Trophoblast cell (in vitro differentiated cells and primary cell): ENCODE data around the gene IGF1.
A peak's percentile ranks its signal among the peaks of the same experiment; 100 is the strongest.

Experiments used
- DNase-seq, 2 donors: peaks; one replicate each; pipeline ENCODE4 v3.0.0-alpha.2; 2016
- H2AFZ ChIP-seq: 2 replicates; pipeline ENCODE4 v1.6.1; 2013; ENCODE audit warnings: low read length, moderate library complexity, mild to moderate bottlenecking; ENCODE audit not compliant: insufficient read depth, poor library complexity
- H2AK5ac ChIP-seq: 2 replicates; pipeline ENCODE4 v1.6.1; 2013; ENCODE audit warnings: mild to moderate bottlenecking, low read length
- H2BK120ac ChIP-seq: 2 replicates; pipeline ENCODE4 v1.6.1; 2013; ENCODE audit warnings: low read length, mild to moderate bottlenecking, moderate library complexity; ENCODE audit not compliant: insufficient read depth, poor library complexity
- H2BK12ac ChIP-seq: 2 replicates; pipeline ENCODE4 v1.6.1; 2013; ENCODE audit warnings: mild to moderate bottlenecking, low read length, moderate library complexity
- H2BK5ac ChIP-seq: 2 replicates; pipeline ENCODE4 v1.6.1; 2013; ENCODE audit warnings: low read length, low read depth, moderate library complexity, mild to moderate bottlenecking; ENCODE audit not compliant: poor library complexity
- H3K14ac ChIP-seq: 2 replicates; pipeline ENCODE4 v1.6.1; 2013; ENCODE audit warnings: mild to moderate bottlenecking, low read length
- H3K18ac ChIP-seq: 2 replicates; pipeline ENCODE4 v1.6.1; 2013; ENCODE audit warnings: mild to moderate bottlenecking, low read length
- H3K23ac ChIP-seq: 2 replicates; pipeline ENCODE4 v1.6.1; 2013; ENCODE audit warnings: low read length
- H3K27ac ChIP-seq: 2 replicates; pipeline ENCODE4 v1.5.1; 2013; ENCODE audit warnings: low read depth, mild to moderate bottlenecking, inconsistent platforms, low read length, moderate library complexity
- H3K27me3 ChIP-seq: 2 replicates; pipeline ENCODE4 v1.6.1; 2013; ENCODE audit warnings: inconsistent platforms, mild to moderate bottlenecking, low read length, moderate library complexity; ENCODE audit not compliant: insufficient read depth
- H3K36me3 ChIP-seq, 2 experiments: 1 replicate in 1 of 2; 2 replicates in 1 of 2; pipeline ENCODE4 v1.6.1; 2013; ENCODE audit warnings: low read length in 2 of 2, mild to moderate bottlenecking in 2 of 2, moderate library complexity in 1 of 2; ENCODE audit not compliant: insufficient read depth in 2 of 2, control insufficient read depth in 1 of 2
- H3K4ac ChIP-seq: 2 replicates; pipeline ENCODE4 v1.6.1; 2013; ENCODE audit warnings: low read depth, mild to moderate bottlenecking, low read length, moderate library complexity
- H3K4me1 ChIP-seq, 2 experiments: 1 replicate in 1 of 2; 2 replicates in 1 of 2; pipeline ENCODE4 v1.6.1; 2013; ENCODE audit warnings: low read length in 2 of 2, mild to moderate bottlenecking in 2 of 2, moderate library complexity in 1 of 2; ENCODE audit not compliant: insufficient read depth in 2 of 2, control insufficient read depth in 1 of 2
- H3K4me2 ChIP-seq: 2 replicates; pipeline ENCODE4 v1.6.1; 2013; ENCODE audit warnings: inconsistent platforms, mild to moderate bottlenecking, low read length, moderate library complexity
- H3K4me3 ChIP-seq: 2 replicates; pipeline ENCODE4 v1.5.1; 2013; ENCODE audit warnings: mild to moderate bottlenecking, low read depth, low read length, inconsistent platforms
- H3K79me1 ChIP-seq: one replicate; pipeline ENCODE4 v1.6.1; 2013; ENCODE audit warnings: low read length
- H3K79me2 ChIP-seq: 2 replicates; pipeline ENCODE4 v1.6.1; 2013; ENCODE audit warnings: low read length, mild to moderate bottlenecking; ENCODE audit not compliant: control insufficient read depth, insufficient read depth, poor library complexity
- H3K9ac ChIP-seq: 2 replicates; pipeline ENCODE4 v1.6.1; 2013; ENCODE audit warnings: mild to moderate bottlenecking, low read length
- H3K9me3 ChIP-seq: 2 replicates; pipeline ENCODE4 v1.6.1; 2013; ENCODE audit warnings: low read depth, mild to moderate bottlenecking, control low read depth, inconsistent platforms, low read length; ENCODE audit not compliant: insufficient read depth
- H4K12ac ChIP-seq: 2 replicates; pipeline ENCODE4 v1.6.1; 2013; ENCODE audit warnings: low read depth, mild to moderate bottlenecking, low read length, moderate library complexity
- H4K8ac ChIP-seq: 2 replicates; pipeline ENCODE4 v1.6.1; 2013; ENCODE audit warnings: low read depth, mild to moderate bottlenecking, low read length, moderate library complexity
- H4K91ac ChIP-seq: one replicate; pipeline ENCODE4 v1.6.1; 2013; ENCODE audit warnings: low read depth, mild to moderate bottlenecking, low read length, moderate library complexity
- WGBS: extraction: QIAGEN DNeasy Blood & Tissue Kit; methylation state at CpG from one replicate; pipeline ENCODE4 v1.1.7; 2013; ENCODE audit warnings: missing lambda C conversion rate; ENCODE audit not compliant: insufficient read length, insufficient coverage; ENCODE audit errors: extremely low coverage; 5-methylcytosine and 5-hydroxymethylcytosine counted together

Gene IGF1

DNA sequence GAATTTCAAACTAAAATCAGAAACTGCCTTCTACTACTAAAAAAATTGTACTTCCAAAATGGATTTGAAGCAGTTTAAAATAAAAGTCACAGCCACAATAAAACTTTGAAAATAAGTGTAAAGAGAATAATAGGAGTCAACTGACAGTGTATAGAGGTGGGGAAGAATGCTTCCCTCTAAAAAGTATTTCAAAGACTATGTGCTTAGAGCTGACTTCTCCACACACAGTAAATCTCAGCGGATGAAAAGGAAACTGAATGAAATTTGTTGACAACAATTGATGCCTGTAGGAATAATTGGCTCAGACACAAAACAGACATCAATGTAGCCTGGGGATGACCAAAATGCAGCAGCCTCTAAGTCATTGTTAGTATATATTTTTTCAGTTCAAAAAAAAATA is 7.9 kb downstream of the IGF1 start:
- Histone ChIP-seq H3K18ac (no peak overlapping the region), H3K9me3 (no peaks in the 10 kb centered on the region), H3K79me1 (peaks cover 3% of the 10 kb centered on the region), H2AFZ (no peak overlapping the region), H4K12ac (no peak overlapping the region), H3K14ac (no peak overlapping the region), H2BK120ac (no peak overlapping the region), H3K4me3 (no peak overlapping the region), H4K91ac (no peak overlapping the region), H3K4ac (no peak overlapping the region), H3K36me3 (no peaks in the 10 kb centered on the region), H3K79me2 (no peaks in the 10 kb centered on the region), H4K8ac (no peak overlapping the region), H3K23ac (no peak overlapping the region), H2BK5ac (no peak overlapping the region), H2BK12ac (no peak overlapping the region), H3K27ac (no peak overlapping the region), H2AK5ac (no peak overlapping the region), H3K27me3 (no peaks in the 10 kb centered on the region), H3K4me1 (peaks cover 3 to 9% of the 10 kb centered on the region in 2 experiments), H3K4me2 (no peak overlapping the region), H3K9ac (no peak overlapping the region)
- no peak for DNase-seq
- no CpG with 5 or more reads among the region's 1 CpG for WGBS

DNA sequence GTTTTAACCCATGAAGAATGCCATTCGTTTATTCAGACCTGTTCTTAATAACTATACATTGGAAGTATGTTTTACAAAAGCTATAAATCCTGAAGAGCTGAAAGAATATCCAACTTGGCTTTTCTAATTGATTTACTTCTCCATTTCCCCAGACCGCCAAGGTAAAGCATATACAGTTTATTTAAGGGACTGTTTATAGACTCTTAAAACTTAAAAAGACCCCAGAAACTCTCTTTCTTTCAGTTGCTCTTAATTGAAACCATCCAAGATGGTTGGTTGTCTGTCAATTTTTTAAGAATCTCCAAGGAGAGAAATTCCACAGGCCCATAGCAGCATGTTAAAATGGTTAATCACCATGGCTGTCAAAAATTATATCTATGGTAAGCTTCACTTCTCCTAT is 8.8 kb downstream of the IGF1 start:
- H2BK12ac ChIP-seq: no peak overlapping the region
- H2BK5ac ChIP-seq: no peak overlapping the region
- H3K4me3 ChIP-seq: no peak overlapping the region
- no peaks in the 10 kb centered on the region for H3K79me2 ChIP-seq
- no peak for DNase-seq
- no peak overlapping the region for H4K8ac ChIP-seq
- peaks cover 3 to 11% of the 10 kb centered on the region in 2 experiments for H3K4me1 ChIP-seq
- no peak overlapping the region for H3K4ac ChIP-seq
- no peak overlapping the region for H2BK120ac ChIP-seq
- no peaks in the 10 kb centered on the region for H3K9me3 ChIP-seq
- H2AK5ac ChIP-seq: no peak overlapping the region
- no peaks in the 10 kb centered on the region for H3K27me3 ChIP-seq
- no peak overlapping the region for H3K18ac ChIP-seq
- no peak overlapping the region for H3K27ac ChIP-seq
- no peaks in the 10 kb centered on the region for H3K36me3 ChIP-seq
- H4K12ac ChIP-seq: no peak overlapping the region
- H3K14ac ChIP-seq: no peak overlapping the region
- WGBS: no CpG with 5 or more reads among the region's 2 CpGs
- no peak overlapping the region for H4K91ac ChIP-seq
- no peak overlapping the region for H3K4me2 ChIP-seq
- no peak overlapping the region for H2AFZ ChIP-seq
- H3K79me1 ChIP-seq: peaks cover 4% of the 10 kb centered on the region
- H3K23ac ChIP-seq: no peak overlapping the region
- no peak overlapping the region for H3K9ac ChIP-seq

DNA sequence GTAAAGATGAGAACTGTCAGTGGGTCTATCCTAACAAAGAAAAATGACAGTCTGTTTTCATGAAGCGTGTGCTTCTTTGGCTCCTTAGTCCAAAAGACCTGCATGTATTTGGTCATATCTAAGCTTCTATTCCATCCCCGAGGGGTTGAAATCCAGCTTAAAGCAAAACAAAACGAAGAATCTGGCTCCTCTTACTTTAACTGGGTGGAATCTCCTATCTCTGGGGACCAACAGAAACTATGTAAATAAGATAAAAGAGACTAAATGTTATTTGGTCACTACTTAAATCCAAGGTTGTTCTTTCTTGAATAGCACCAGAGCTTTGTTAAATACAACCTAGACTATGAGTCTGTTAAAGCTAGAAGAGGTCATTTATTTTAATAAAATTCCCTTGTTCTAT is 9.4 kb downstream of the IGF1 start:
- no peak overlapping the region for H3K4ac ChIP-seq
- WGBS: no CpG with 5 or more reads among the region's 3 CpGs
- no peaks in the 10 kb centered on the region for H3K27me3 ChIP-seq
- H3K36me3 ChIP-seq: no peaks in the 10 kb centered on the region
- H4K12ac ChIP-seq: no peak overlapping the region
- no peak overlapping the region for H3K18ac ChIP-seq
- H4K8ac ChIP-seq: no peak overlapping the region
- no peak overlapping the region for H2AFZ ChIP-seq
- H4K91ac ChIP-seq: no peak overlapping the region
- no peak overlapping the region for H2BK5ac ChIP-seq
- peaks cover 5% of the 10 kb centered on the region for H3K79me1 ChIP-seq
- H3K27ac ChIP-seq: no peak overlapping the region
- no peak overlapping the region for H3K23ac ChIP-seq
- peaks cover 3 to 14% of the 10 kb centered on the region in 2 experiments for H3K4me1 ChIP-seq
- no peak for DNase-seq
- H3K9ac ChIP-seq: no peak overlapping the region
- no peaks in the 10 kb centered on the region for H3K79me2 ChIP-seq
- H2AK5ac ChIP-seq: no peak overlapping the region
- no peak overlapping the region for H2BK12ac ChIP-seq
- H3K4me3 ChIP-seq: no peak overlapping the region
- no peak overlapping the region for H3K4me2 ChIP-seq
- no peak overlapping the region for H2BK120ac ChIP-seq
- H3K14ac ChIP-seq: no peak overlapping the region
- no peaks in the 10 kb centered on the region for H3K9me3 ChIP-seq

- DNase-seq: no peak
- no peak overlapping the region for H3K4me3 ChIP-seq
- H2BK12ac ChIP-seq: peak overlapping the region; percentile 2
- H3K4me2 ChIP-seq: no peak overlapping the region
- WGBS: no CpG with 5 or more reads among the region's 5 CpGs
- H4K91ac ChIP-seq: no peak overlapping the region
- no peak overlapping the region for H2BK5ac ChIP-seq
- no peak overlapping the region for H3K27ac ChIP-seq
- H2AK5ac ChIP-seq: no peak overlapping the region
- no peak overlapping the region for H4K8ac ChIP-seq
- no peak overlapping the region for H3K4ac ChIP-seq
- no peaks in the 10 kb centered on the region for H3K79me2 ChIP-seq
- H3K4me1 ChIP-seq: peaks cover 0 to 9% of the 10 kb centered on the region in 2 experiments
- no peak overlapping the region for H2BK120ac ChIP-seq
- H3K23ac ChIP-seq: no peak overlapping the region
- no peak overlapping the region for H2AFZ ChIP-seq
- no peak overlapping the region for H3K14ac ChIP-seq
- H3K18ac ChIP-seq: no peak overlapping the region
- H3K79me1 ChIP-seq: peaks cover 4% of the 10 kb centered on the region
- H3K36me3 ChIP-seq: no peaks in the 10 kb centered on the region
- H3K27me3 ChIP-seq: no peaks in the 10 kb centered on the region
- H4K12ac ChIP-seq: no peak overlapping the region
- no peak overlapping the region for H3K9ac ChIP-seq
- no peaks in the 10 kb centered on the region for H3K9me3 ChIP-seq
Observed at GRCh38 chr12:102468261-102468915, 12.0 kb downstream of the IGF1 start.
